Common myeloid progenitor, CD34-positive (primary cell): Measurements from ENCODE around the gene NME3.

Source experiments
- CTCF ChIA-PET: fragments of 350-600 bp; sonication (Branson Sonifier 250); formaldehyde crosslinking; loops from one replicate; lab custom pipeline; 2021; ENCODE audit warnings: antibody characterized with exemption; lab: Charles Lee
- POLR2A ChIA-PET: fragments of 350-600 bp; sonication (Branson Sonifier 250); formaldehyde crosslinking; loops from one replicate; lab custom pipeline; 2021; ENCODE audit warnings: antibody characterized with exemption; lab: Charles Lee
- DNase-seq, 3 donors: peaks; one replicate each; pipeline versions ENCODE4 v3.0.0 to v3.0.0-alpha.2; 2013
- H3K27ac ChIP-seq, 2 experiments: 1 replicate in 1 of 2; 2 replicates in 1 of 2; pipeline ENCODE4 v1.7.0; 2013; ENCODE audit warnings: inconsistent platforms in 2 of 2, low read length in 2 of 2, mild to moderate bottlenecking in 2 of 2, low read depth in 1 of 2, moderate library complexity in 1 of 2; ENCODE audit not compliant: severe bottlenecking in 2 of 2, insufficient read depth in 1 of 2, poor library complexity in 1 of 2
- H3K27me3 ChIP-seq, 5 experiments: replicated peaks in 2 of 5; 1 replicate in 3 of 5; 2 replicates in 2 of 5; pipeline versions ENCODE4 v1.6.1 to v1.7.0; 2013; ENCODE audit warnings: low read length in 4 of 5, mild to moderate bottlenecking in 2 of 5, moderate library complexity in 2 of 5, inconsistent platforms in 1 of 5; ENCODE audit not compliant: insufficient read depth in 5 of 5, control insufficient read depth in 4 of 5
- H3K36me3 ChIP-seq, 4 experiments: 1 replicate in 2 of 4; 2 replicates in 2 of 4; pipeline versions ENCODE4 v1.6.1 to v1.7.0; 2013; ENCODE audit warnings: low read length in 3 of 4, control low read depth in 1 of 4, mild to moderate bottlenecking in 1 of 4; ENCODE audit not compliant: control insufficient read depth in 4 of 4, insufficient read depth in 4 of 4
- H3K4me1 ChIP-seq, 4 experiments: 1 replicate in 3 of 4; 2 replicates in 1 of 4; pipeline versions ENCODE4 v1.6.1 to v1.7.1; 2013; ENCODE audit warnings: low read length in 3 of 4, mild to moderate bottlenecking in 3 of 4, control low read depth in 1 of 4, inconsistent platforms in 1 of 4, moderate library complexity in 1 of 4; ENCODE audit not compliant: control insufficient read depth in 4 of 4, insufficient read depth in 4 of 4; ENCODE audit errors: control extremely low read depth in 1 of 4
- H3K4me3 ChIP-seq, 7 experiments: 1 replicate in 4 of 7; 2 replicates in 3 of 7; pipeline versions ENCODE4 v1.5.1 to v1.7.0; 2013; ENCODE audit warnings: mild to moderate bottlenecking in 7 of 7, low read length in 6 of 7, moderate library complexity in 6 of 7, inconsistent platforms in 2 of 7, low read depth in 2 of 7, control low read depth in 1 of 7; ENCODE audit not compliant: insufficient read depth in 4 of 7, control insufficient read depth in 1 of 7; ENCODE audit errors: extremely low read depth in 1 of 7
- H3K9me3 ChIP-seq, 5 experiments: 1 replicate in 4 of 5; 2 replicates in 1 of 5; pipeline versions ENCODE4 v1.6.1 to v1.7.1; 2013; ENCODE audit warnings: low read length in 4 of 5, mild to moderate bottlenecking in 2 of 5, inconsistent platforms in 1 of 5, low read depth in 1 of 5, moderate library complexity in 1 of 5; ENCODE audit not compliant: control insufficient read depth in 4 of 5, insufficient read depth in 2 of 5; ENCODE audit errors: control extremely low read depth in 1 of 5
- WGBS: methylation state at CpG from one replicate; pipeline ENCODE4 v1.1.5; 2013; ENCODE audit not compliant: insufficient coverage; 5-methylcytosine and 5-hydroxymethylcytosine counted together

Gene NME3

GRCh38 chr16:1724491-1724890 is 46.9 kb downstream of the NME3 start:
- peaks cover 11 to 44% (median 31%) of the 10 kb centered on the region in 4 experiments for H3K36me3 ChIP-seq
- CTCF ChIA-PET = interaction anchor here (0.9 to 1.7 kb wide), 5 partner anchors 8 to 49 kb away, joined by 3 to 7 read pairs (median 4); partner anchors contain the start of gene JPT2
- H3K9me3 ChIP-seq = no peaks in the 10 kb centered on the region
- WGBS = 96% methylated on average over 12 of the region's 12 CpGs
- no peak overlapping the region for H3K4me3 ChIP-seq
- no peak for DNase-seq
- no peaks in the 10 kb centered on the region for H3K27me3 ChIP-seq
- peaks cover 2 to 33% (median 26%) of the 10 kb centered on the region in 4 experiments for H3K4me1 ChIP-seq
- POLR2A ChIA-PET = no interaction called here
- H3K27ac ChIP-seq = no peak overlapping the region

GRCh38 chr16:1723450-1724147 is 47.7 kb downstream of the NME3 start:
- Histone ChIP-seq H3K4me3 (no peak overlapping the region), H3K9me3 (no peaks in the 10 kb centered on the region), H3K36me3 (peaks cover 8 to 35% (median 25%) of the 10 kb centered on the region in 4 experiments), H3K4me1 (peaks cover 5 to 35% (median 30%) of the 10 kb centered on the region in 4 experiments), H3K27me3 (no peaks in the 10 kb centered on the region), H3K27ac (no peak overlapping the region)
- ChIA-PET CTCF (interaction anchor here (0.6 to 1.7 kb wide), 7 partner anchors 9 to 410 kb away, joined by 3 to 7 read pairs (median 3); partner anchors contain the start of gene JPT2), POLR2A (no interaction called here)
- peak in 2 of 3 donors; percentile 47 to 54 for DNase-seq
- WGBS = 86% methylated on average over 2 of the region's 6 CpGs

GRCh38 chr16:1721372-1721771 is 50.0 kb downstream of the NME3 start:
- WGBS = 100% methylated on average over 6 of the region's 9 CpGs
- Histone ChIP-seq H3K9me3 (no peaks in the 10 kb centered on the region), H3K36me3 (peaks cover 4 to 14% (median 9%) of the 10 kb centered on the region in 4 experiments), H3K27me3 (no peaks in the 10 kb centered on the region), H3K4me1 (peaks cover 5 to 38% (median 30%) of the 10 kb centered on the region in 4 experiments), H3K4me3 (no peak overlapping the region), H3K27ac (no peak overlapping the region)
- ChIA-PET POLR2A (interaction anchor here (0.6 kb wide), 1 partner anchor 144 kb away, joined by 3 read pairs; no protein-coding TSS in a partner anchor), CTCF (no interaction called here)
- DNase-seq = no peak
